ENCODE results near the gene SELL. TPM values are rescaled to one million over a fixed set of nuclear protein-coding genes. Genes with fewer than 3 reads are reported as not detected.
A peak's percentile ranks its signal among the peaks of the same experiment; 100 is the strongest.

Gene SELL
- total RNA-seq, 3 donors from 2014 or later, result 0.78 to 2.5 (median 0.92) TPM

GRCh38 chr1:169704797-169705196, 6.6 kb downstream of the SELL start:
- Histone ChIP-seq H3K4me3 (no peak overlapping the region), H3K9me3 (no peaks in the 10 kb centered on the region), H3K36me3 (ENCODE audit: low read depth) (no peaks in the 10 kb centered on the region), H3K4me1 (ENCODE audit: low read depth) (no peaks in the 10 kb centered on the region)
- no peak for TF ChIP-seq CTCF (IDR thresholded peaks at IDR 0.05)
- ATAC-seq (no peak), DNase-seq (no peak)
- intact Hi-C loops (cut with DNase I, micrococcal nuclease), result no loop called here

- no peak for TF ChIP-seq CTCF (IDR thresholded peaks at IDR 0.05)
- DNase-seq, result no peak
- intact Hi-C loops (cut with DNase I, micrococcal nuclease), result no loop called here
Observed at GRCh38 chr1:169701261-169702005, 10.0 kb downstream of the SELL start.

GRCh38 chr1:169699707-169700106, 11.7 kb downstream of the SELL start:
- TF ChIP-seq CTCF (IDR thresholded peaks at IDR 0.05), result no peak
- DNase-seq (no peak), ATAC-seq (no peak)
- no peaks in the 10 kb centered on the region for H3K9me3 ChIP-seq
- H3K4me1 ChIP-seq (ENCODE audit: low read depth), result no peaks in the 10 kb centered on the region
- no peak overlapping the region for H3K4me3 ChIP-seq
- intact Hi-C loops (cut with DNase I, micrococcal nuclease), result no loop called here
- H3K36me3 ChIP-seq (ENCODE audit: low read depth), result no peaks in the 10 kb centered on the region

More at GRCh38 chr1:169701261-169702005, 10.0 kb downstream of the SELL start:
- Histone ChIP-seq H3K9me3 (no peaks in the 10 kb centered on the region), H3K4me3 (no peak overlapping the region), H3K4me1 (ENCODE audit: low read depth) (no peaks in the 10 kb centered on the region), H3K36me3 (ENCODE audit: low read depth) (no peaks in the 10 kb centered on the region)
- ATAC-seq, result peak; percentile 20

GRCh38 chr1:169698976-169699375, 12.4 kb downstream of the SELL start:
- Histone ChIP-seq H3K4me3 (no peak overlapping the region), H3K9me3 (no peaks in the 10 kb centered on the region), H3K36me3 (ENCODE audit: low read depth) (no peaks in the 10 kb centered on the region), H3K4me1 (ENCODE audit: low read depth) (no peaks in the 10 kb centered on the region)
- intact Hi-C loops (cut with DNase I, micrococcal nuclease), result no loop called here
- TF ChIP-seq CTCF (IDR thresholded peaks at IDR 0.05), result no peak
- DNase-seq (no peak), ATAC-seq (no peak)

- intact Hi-C loops (cut with DNase I, micrococcal nuclease), result no loop called here
- TF ChIP-seq CTCF (IDR thresholded peaks at IDR 0.05), result no peak
- H3K36me3 ChIP-seq (ENCODE audit: low read depth), result no peaks in the 10 kb centered on the region
- DNase-seq (no peak), ATAC-seq (no peak)
- no peak overlapping the region for H3K4me3 ChIP-seq
- no peaks in the 10 kb centered on the region for H3K9me3 ChIP-seq
- no peaks in the 10 kb centered on the region for H3K4me1 ChIP-seq (ENCODE audit: low read depth)
Observed at GRCh38 chr1:169697755-169698154, 13.7 kb downstream of the SELL start.
